HG03159 (cell line): ENCODE data around the gene ADGRE3.

Experiments
- ATAC-seq: cut with Tn5 transposase; IDR thresholded peaks from one replicate; pipeline ENCODE4 v1.9.1; 2021; ENCODE audit warnings: mild to moderate bottlenecking, moderate library complexity; ENCODE audit not compliant: unreplicated experiment

Gene ADGRE3, protein sequence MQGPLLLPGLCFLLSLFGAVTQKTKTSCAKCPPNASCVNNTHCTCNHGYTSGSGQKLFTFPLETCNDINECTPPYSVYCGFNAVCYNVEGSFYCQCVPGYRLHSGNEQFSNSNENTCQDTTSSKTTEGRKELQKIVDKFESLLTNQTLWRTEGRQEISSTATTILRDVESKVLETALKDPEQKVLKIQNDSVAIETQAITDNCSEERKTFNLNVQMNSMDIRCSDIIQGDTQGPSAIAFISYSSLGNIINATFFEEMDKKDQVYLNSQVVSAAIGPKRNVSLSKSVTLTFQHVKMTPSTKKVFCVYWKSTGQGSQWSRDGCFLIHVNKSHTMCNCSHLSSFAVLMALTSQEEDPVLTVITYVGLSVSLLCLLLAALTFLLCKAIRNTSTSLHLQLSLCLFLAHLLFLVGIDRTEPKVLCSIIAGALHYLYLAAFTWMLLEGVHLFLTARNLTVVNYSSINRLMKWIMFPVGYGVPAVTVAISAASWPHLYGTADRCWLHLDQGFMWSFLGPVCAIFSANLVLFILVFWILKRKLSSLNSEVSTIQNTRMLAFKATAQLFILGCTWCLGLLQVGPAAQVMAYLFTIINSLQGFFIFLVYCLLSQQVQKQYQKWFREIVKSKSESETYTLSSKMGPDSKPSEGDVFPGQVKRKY

DNA sequence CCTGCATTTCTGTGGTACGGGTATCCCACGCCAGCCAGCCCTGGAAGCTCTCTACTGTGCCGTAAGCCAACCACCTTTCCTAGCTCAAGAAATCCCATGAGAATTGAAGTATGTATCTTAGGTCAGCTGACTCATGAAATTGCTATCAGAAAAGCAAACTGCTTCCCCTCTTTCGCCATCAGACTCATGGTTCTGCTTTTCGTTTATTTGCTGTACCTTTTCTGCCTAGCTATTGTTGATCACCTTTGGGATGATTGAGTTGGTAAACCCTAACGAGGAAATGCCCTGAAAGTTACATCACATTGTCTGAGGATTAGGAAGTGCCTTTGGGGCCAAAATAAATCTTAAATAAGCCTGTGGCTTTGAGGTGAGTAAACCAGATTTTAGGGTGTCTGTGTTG lies at the start of gene ADGRE3:
Gene ADGRE3, minus strand, starts transcription at position 81 of the 400 bp plus-strand sequence. Its CDS starts 74 bp downstream, at position 7.
- no peak for ATAC-seq

GRCh38 chr19:14722127-14722526 lies 47.5 kb upstream of the ADGRE3 start:
- no peak for ATAC-seq

DNA sequence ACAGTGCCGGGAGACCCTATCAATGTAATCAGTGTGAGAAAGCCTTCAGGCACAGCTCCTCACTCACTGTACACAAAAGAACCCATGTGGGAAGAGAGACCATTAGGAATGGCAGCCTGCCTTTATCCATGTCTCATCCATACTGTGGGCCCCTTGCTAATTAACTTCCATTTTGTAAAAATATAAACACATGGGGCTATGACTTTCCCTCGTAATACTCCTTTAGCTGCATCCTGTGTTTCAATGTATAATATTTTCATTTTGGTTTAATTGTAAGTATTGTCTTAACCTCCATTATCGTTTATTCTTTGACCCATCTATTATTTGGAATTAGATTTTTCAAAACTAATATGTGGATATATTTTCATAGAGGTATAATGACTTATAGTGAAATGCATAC lies 44.5 kb upstream of the ADGRE3 start:
- ATAC-seq: no peak

DNA sequence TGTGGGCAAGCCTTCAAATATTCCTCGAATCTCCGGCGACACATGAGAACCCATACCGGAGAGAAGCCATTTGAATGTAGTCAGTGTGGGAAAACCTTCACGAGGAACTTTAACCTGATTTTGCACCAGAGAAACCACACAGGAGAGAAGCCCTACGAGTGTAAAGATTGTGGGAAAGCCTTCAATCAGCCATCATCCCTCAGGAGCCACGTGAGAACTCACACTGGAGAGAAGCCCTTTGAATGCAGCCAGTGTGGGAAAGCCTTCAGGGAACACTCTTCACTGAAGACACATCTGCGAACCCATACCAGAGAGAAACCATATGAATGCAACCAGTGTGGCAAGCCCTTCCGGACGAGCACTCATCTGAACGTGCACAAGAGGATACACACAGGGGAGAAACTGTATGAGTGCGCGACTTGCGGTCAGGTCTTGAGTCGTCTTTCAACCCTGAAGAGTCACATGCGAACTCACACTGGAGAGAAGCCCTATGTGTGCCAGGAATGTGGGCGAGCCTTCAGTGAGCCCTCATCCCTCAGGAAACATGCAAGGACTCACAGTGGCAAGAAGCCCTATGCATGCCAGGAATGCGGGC lies 44.0 kb upstream of the ADGRE3 start:
- no peak for ATAC-seq

DNA sequence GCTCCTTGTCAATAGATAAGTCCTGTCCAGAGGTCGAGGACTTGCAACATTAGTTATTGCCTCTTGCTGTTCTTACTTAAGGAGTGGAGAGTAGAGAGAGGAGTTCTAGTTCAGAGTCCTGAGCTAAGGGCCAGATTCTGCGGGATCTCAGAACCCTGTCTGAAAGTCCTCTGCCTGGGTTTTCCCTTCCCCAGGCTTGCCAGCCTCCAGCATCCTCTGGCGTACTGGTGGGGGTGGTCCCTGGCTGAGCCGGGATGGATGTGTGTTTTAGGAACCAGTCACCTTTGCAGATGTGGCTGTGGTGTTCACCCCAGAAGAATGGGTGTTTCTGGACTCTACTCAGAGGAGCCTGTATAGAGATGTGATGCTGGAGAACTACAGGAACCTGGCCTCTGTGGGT lies 41.2 kb upstream of the ADGRE3 start:
- no peak for ATAC-seq

- no peak for ATAC-seq
These were observed 29.8 kb upstream of the ADGRE3 start for GRCh38 chr19:14704450-14704849.

- ATAC-seq: no peak
These were observed 29.2 kb upstream of the ADGRE3 start for GRCh38 chr19:14703833-14704232.

DNA sequence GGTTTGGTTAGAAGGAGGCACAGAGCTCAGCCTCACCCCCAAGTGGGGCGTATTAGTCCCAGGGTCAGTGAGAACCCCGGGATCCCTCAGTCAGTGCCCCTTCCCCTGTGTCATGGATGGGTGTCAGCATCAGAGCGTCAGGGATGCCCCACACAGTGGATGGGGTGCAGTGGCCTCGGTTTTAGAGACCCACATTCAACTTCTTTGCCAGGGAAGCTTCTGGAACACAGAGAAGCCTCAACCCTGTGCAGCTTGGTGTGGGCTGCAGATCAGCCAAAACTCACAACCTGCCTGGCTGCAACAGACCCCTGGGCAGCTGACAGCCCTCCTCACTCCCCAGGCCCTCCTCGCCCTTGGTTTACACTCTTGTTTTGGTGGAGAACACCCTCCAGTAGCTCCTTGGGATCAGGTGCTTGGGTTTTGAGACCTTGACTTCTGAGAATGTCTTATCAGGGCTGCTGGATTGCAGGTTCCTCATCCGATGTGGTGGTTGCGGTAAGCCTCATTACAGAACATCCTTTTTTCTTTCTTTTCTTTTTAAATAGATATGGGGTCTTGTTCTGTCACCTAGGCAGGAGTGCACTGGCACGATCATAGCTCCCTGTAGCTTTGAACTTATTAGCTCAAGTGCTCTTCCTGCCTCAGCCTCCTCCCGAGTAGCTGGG lies 26.2 kb upstream of the ADGRE3 start:
- no peak for ATAC-seq

DNA sequence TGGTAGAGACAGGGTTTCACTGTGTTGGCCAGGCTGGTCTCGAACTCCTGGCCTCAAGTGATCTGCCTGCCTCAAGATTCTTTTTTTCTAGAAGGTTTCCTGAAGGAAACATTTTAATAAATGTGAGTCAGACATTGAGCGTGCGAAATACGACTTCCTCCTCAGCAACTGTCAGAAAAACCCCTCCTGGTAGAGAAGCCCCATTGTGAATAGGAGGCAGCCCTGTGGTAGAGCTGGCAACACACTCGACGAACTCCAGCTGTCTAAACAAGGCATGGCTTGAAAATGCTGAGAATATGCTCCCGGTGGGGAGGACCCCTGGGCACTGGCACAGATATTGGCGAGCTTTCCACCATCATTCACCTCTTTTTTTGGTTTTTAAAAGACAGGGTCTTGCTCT lies 25.0 kb upstream of the ADGRE3 start:
- no peak for ATAC-seq

GRCh38 chr19:14695471-14695870 lies 20.8 kb upstream of the ADGRE3 start:
- ATAC-seq: no peak

DNA sequence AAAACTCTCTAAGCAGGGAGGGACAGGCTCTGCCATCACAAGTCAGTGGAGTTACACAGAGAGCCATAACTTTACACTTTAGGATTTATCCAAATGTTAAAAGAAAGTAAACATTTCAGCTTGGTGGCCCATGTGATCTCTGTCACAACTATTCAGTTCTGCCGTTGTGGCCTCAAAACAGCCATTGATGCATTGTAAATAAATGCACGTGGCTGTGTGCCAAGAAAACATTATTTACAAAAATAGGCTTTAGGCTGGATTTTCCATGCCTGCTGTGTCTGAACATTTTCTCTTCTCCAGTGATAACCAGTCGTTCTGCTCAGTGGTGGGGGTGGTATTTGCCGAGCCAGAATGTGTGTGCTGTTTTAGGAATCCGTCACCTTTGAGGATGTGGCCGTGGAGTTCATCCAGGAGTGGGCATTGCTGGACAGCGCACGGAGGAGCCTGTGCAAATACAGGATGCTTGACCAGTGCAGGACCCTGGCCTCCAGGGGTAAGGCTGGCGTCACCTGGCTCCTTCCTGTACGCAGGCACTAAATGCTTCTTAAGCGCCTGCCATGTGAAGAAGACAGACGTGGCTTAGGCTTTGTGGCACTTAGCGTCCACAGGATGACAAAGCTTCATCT lies 20.1 kb upstream of the ADGRE3 start:
- no peak for ATAC-seq

DNA sequence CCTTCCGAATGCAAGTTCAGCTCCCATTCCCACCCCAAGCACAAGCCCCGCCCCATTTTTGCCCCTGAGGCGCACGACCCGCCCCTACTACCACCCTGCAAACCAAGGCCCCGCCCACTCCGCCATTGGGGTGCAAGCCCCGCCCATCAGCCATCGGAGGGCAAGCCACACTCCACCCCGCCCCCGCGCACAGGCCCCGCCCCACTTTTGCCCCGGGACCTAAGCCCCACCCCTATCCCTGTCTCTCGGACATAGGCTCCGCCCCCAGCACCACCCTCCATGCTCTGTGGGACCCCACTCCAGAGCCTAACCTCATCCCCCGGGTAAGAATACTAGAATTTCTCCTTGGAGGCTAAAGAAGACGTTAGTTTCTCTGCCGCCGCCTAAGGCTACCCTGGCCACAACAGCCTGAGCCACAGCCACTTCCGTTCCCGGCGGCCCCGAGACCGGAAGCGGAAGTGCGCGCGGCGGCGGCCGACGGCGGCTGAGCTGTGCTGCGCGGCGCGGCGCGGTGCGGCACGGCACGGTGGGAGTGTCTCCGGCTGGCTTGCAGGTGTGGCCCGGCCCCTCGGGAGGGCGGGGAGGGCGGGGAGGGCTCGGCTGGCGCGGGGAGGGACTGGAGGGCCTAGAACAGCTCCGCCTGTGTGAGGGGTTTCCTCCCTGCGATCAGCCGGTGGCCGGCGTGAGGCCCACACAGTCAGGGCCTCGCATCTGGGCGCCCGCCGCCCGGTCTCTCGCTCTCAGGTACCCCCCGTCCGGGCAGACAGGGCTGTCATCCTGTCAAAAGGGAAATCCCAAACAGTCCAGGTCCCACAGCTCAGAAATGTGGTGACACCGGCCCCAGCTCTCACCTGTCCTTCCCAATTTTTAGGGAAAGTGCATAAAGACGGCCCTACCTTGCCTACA lies 15.2 kb upstream of the ADGRE3 start, which contains the start of gene ZNF333:
Gene ZNF333, plus strand, starts transcription at position 451 of the 906 bp plus-strand sequence. CDS start 3,444 bp downstream, outside the sequence.
- ATAC-seq: peak; percentile 84

DNA sequence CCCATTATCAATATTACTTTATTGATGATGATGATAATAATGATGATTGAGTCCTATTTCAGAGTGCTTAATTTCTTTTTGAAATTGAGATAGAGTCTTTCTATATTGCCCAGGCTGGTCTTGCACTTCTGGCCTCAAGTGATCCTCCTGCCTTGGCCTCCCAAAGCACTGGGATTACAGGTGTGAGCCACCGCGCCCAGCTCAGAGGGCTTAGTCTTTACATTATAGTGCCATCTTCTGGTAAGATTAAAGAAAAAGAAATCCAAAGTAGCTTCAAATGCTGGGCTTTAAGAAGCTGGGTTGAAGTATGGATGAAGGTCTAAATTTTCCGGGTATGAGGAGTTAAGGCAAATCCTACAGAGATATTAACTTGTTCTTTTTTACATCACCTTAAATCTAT lies 11.8 kb upstream of the ADGRE3 start:
- no peak for ATAC-seq

GRCh38 chr19:14683439-14683838 lies 8.8 kb upstream of the ADGRE3 start:
- ATAC-seq: no peak

GRCh38 chr19:14682084-14682483 lies 7.4 kb upstream of the ADGRE3 start:
- no peak for ATAC-seq

- ATAC-seq: no peak
These were observed 3.6 kb upstream of the ADGRE3 start for GRCh38 chr19:14678199-14678598.

DNA sequence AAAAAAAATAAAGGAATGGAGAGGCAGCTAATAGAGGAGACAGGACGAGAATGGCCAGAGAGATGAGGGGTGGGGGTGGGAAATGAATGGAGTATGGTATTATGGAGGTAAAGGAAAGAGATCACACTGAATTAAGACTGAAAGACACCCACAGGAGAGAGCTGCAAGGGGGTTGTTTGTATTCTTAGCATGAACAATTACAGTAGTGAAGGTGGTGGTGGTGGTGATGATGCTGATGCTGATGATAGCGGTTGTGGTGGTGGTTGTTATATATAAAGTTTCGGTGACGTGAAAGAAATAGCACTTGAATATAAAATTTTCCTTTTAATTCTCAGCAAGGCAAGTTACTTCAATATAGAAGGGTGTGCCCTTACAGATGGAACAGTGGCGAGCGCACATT lies 2.8 kb upstream of the ADGRE3 start:
- no peak for ATAC-seq

- no peak for ATAC-seq
These were observed 2.1 kb upstream of the ADGRE3 start for GRCh38 chr19:14676762-14677161.

GRCh38 chr19:14673088-14673487 lies 1.6 kb downstream of the ADGRE3 start:
- ATAC-seq: no peak
